Lung (tissue), 12 donors: ENCODE data around the gene KRTAP5-2. TPM values are rescaled to one million over a fixed set of nuclear protein-coding genes. Genes with fewer than 3 reads are reported as not detected.

Experiments
- ATAC-seq: fragments of 200-7000 bp; cut with Tn5 transposase; one replicate; pipeline ENCODE4 v1.9.1; 2020; ENCODE audit warnings: moderate number of reproducible peaks; ENCODE audit not compliant: insufficient read depth, low FRiP score
- DNase-seq, 3 donors: peaks; one replicate each; pipeline ENCODE4 v3.0.0-alpha.2; 2013 to 2017
- H3K27ac ChIP-seq, 2 donors: one replicate each; pipeline ENCODE4 v1.5.1; 2013; ENCODE audit warnings: mild to moderate bottlenecking in 2 of 2, moderate library complexity in 2 of 2, control low read depth in 1 of 2, inconsistent platforms in 1 of 2, low read depth in 1 of 2, low read length in 1 of 2
- H3K27me3 ChIP-seq, 3 donors: one replicate each; pipeline ENCODE4 v1.5.1; 2013; ENCODE audit warnings: low read length in 2 of 3; ENCODE audit not compliant: control insufficient read depth in 3 of 3, insufficient read depth in 3 of 3
- H3K36me3 ChIP-seq, 4 donors: one replicate each; pipeline ENCODE4 v1.5.1; 2013; ENCODE audit warnings: low read length in 4 of 4, mild to moderate bottlenecking in 1 of 4, moderate library complexity in 1 of 4; ENCODE audit not compliant: control insufficient read depth in 4 of 4, insufficient read depth in 4 of 4
- H3K4me1 ChIP-seq, 5 donors: one replicate each; pipeline ENCODE4 v1.5.1; 2013; ENCODE audit warnings: low read length in 5 of 5, mild to moderate bottlenecking in 2 of 5, moderate library complexity in 1 of 5; ENCODE audit not compliant: control insufficient read depth in 5 of 5, insufficient read depth in 5 of 5
- H3K4me3 ChIP-seq: one replicate; pipeline ENCODE4 v1.5.1; 2013; ENCODE audit warnings: mild to moderate bottlenecking, control low read depth, moderate library complexity
- H3K9ac ChIP-seq, 2 donors: one replicate each; pipeline ENCODE4 v1.5.1; 2013; ENCODE audit warnings: low read length in 2 of 2, control low read depth in 1 of 2; ENCODE audit not compliant: insufficient read depth in 1 of 2
- H3K9me3 ChIP-seq, 4 donors: one replicate each; pipeline ENCODE4 v1.5.1; 2013; ENCODE audit warnings: low read length in 3 of 4, mild to moderate bottlenecking in 1 of 4, moderate library complexity in 1 of 4; ENCODE audit not compliant: control insufficient read depth in 4 of 4, insufficient read depth in 3 of 4
- CTCF ChIP-seq: IDR thresholded peaks from 2 replicates; pipeline ENCODE4 v1.5.1; 2012; ENCODE audit warnings: mild to moderate bottlenecking; ENCODE audit errors: control extremely low read depth, extremely low read depth
- WGBS, 2 donors: extraction: QIAGEN DNeasy Blood & Tissue Kit; methylation state at CpG; one replicate each; pipeline ENCODE4 v1.1.7; 2013; 5-methylcytosine and 5-hydroxymethylcytosine counted together
- polyA plus RNA-seq, 2 donors: library from polyadenylated mRNA; stranded (reverse); fragments of 200-250 nt; gene quantifications; one replicate each; pipeline ENCODE4 v1.2.1, GENCODE V29; 2013
- total RNA-seq, 2 donors: library from RNA; depleted of rRNA in 1 of 2; stranded (reverse); fragments of >200 nt in 1 of 2; gene quantifications; one replicate each; pipeline ENCODE4 v1.2.1, GENCODE V29; 2014 to 2021
- donor health status: control.
- donor health status: control.
- donor health status: Bipolar disorder and iron deficiency.
- donor health status: healthy.
- donor health status: DM: yes; HTN: yes; CAD: no.

KRTAP5-2 gene
- total and polyA plus RNA-seq, 4 donors: 0.12 TPM; not detected in 3

GRCh38 chr11:1574238-1574932 is 23.7 kb downstream of the KRTAP5-2 start:
- Histone ChIP-seq H3K36me3 (no peaks in the 10 kb centered on the region), H3K27me3 (peaks cover 0 to 30% (median 19%) of the 10 kb centered on the region in 3 donors), H3K9ac (no peak overlapping the region), H3K9me3 (peaks cover 0 to 6% (median 2%) of the 10 kb centered on the region in 4 donors), H3K27ac (peak overlapping the region; percentile 60 to 63), H3K4me1 (peaks cover 0 to 5% (median 0%) of the 10 kb centered on the region in 5 donors), H3K4me3 (no peak overlapping the region)
- ATAC-seq: peak; percentile 71
- WGBS, 2 donors: 1 to 2% methylated on average over 33 to 64 of the region's 64 CpGs
- peak; percentile 52 to 67 (median 66) for DNase-seq
- peak; percentile 80 for TF ChIP-seq CTCF

GRCh38 chr11:1573903-1574237 is 24.2 kb downstream of the KRTAP5-2 start:
- WGBS, 2 donors: 11 to 16% methylated on average over 7 of the region's 7 CpGs
- H3K36me3 ChIP-seq: no peaks in the 10 kb centered on the region
- peaks cover 0 to 34% (median 22%) of the 10 kb centered on the region in 3 donors for H3K27me3 ChIP-seq
- H3K9ac ChIP-seq: no peak overlapping the region
- ATAC-seq: no peak
- peaks cover 0 to 5% (median 0%) of the 10 kb centered on the region in 5 donors for H3K4me1 ChIP-seq
- no peak for TF ChIP-seq CTCF
- H3K4me3 ChIP-seq: no peak overlapping the region
- H3K9me3 ChIP-seq: peaks cover 0 to 6% (median 2%) of the 10 kb centered on the region in 4 donors
- no peak for DNase-seq
- peak overlapping the region; percentile 60 to 63 for H3K27ac ChIP-seq

GRCh38 chr11:1573077-1573902 is 24.8 kb downstream of the KRTAP5-2 start:
- Histone ChIP-seq H3K27ac (peak overlapping the region in 1 of 2 donors; percentile 60), H3K9me3 (no peaks in the 10 kb centered on the region), H3K4me3 (peak overlapping the region; percentile 48), H3K27me3 (peaks cover 0 to 36% (median 22%) of the 10 kb centered on the region in 3 donors), H3K9ac (no peak overlapping the region), H3K4me1 (peaks cover 0 to 5% (median 0%) of the 10 kb centered on the region in 5 donors), H3K36me3 (no peaks in the 10 kb centered on the region)
- TF ChIP-seq CTCF: no peak
- peak in 1 of 3 donors; percentile 26 for DNase-seq
- WGBS, 2 donors: 4 to 6% methylated on average over 33 to 37 of the region's 37 CpGs
- no peak for ATAC-seq
